IMR-90 (cell line): ENCODE data around the gene CYTH1. TPM values are rescaled to one million over a fixed set of nuclear protein-coding genes. Genes with fewer than 3 reads are reported as not detected.

Experiments
- ATAC-seq: fragments of 200-7000 bp; cut with Tn5 transposase; 2 replicates; pipeline ENCODE4 v1.9.1; 2020; ENCODE audit warnings: low read depth, mild to moderate bottlenecking, moderate library complexity
- BruUV-seq: library from RNA; stranded (reverse); fragments of 400-500 nt; replicated peaks from 2 replicates; lab custom pipeline; 2021; lab: Mats Ljungman, UMichigan
- CTCF ChIA-PET: fragments of 300-600 bp; formaldehyde crosslinking; extraction: SDS; loops from one replicate; lab custom pipeline; 2021; ENCODE audit warnings: antibody characterized with exemption; lab: Yijun Ruan, JAX
- POLR2A ChIA-PET: fragments of 300-600 bp; sonication (Branson Sonifier 250); formaldehyde crosslinking; loops from one replicate; lab custom pipeline; 2022; ENCODE audit warnings: antibody characterized with exemption; ENCODE audit not compliant: unreplicated experiment; lab: Charles Lee
- DNase-seq: peaks from one replicate; pipeline ENCODE4 v3.0.0; 2013
- H2AFZ ChIP-seq: replicated peaks from 2 replicates; pipeline ENCODE3; 2013; ENCODE audit warnings: low read length, mild to moderate bottlenecking; ENCODE audit not compliant: poor library complexity
- H2AK5ac ChIP-seq: 2 replicates; pipeline ENCODE4 v1.6.1; 2013; ENCODE audit warnings: low read depth, low read length, inconsistent platforms
- H2AK9ac ChIP-seq: replicated peaks from 2 replicates; pipeline ENCODE3; 2013; ENCODE audit warnings: mild to moderate bottlenecking, low read depth, low read length, moderate library complexity; ENCODE audit not compliant: poor library complexity
- H2BK120ac ChIP-seq: 2 replicates; pipeline ENCODE4 v1.6.1; 2013; ENCODE audit warnings: low read depth, low read length, inconsistent platforms
- H2BK15ac ChIP-seq: 3 replicates; pipeline ENCODE4 v1.6.1; 2013; ENCODE audit warnings: low read depth, low read length, inconsistent platforms
- H2BK20ac ChIP-seq: 2 replicates; pipeline ENCODE4 v1.6.1; 2013; ENCODE audit warnings: low read depth, mild to moderate bottlenecking, inconsistent platforms, low read length, moderate library complexity
- H2BK5ac ChIP-seq: 2 replicates; pipeline ENCODE4 v1.6.1; 2013; ENCODE audit warnings: mild to moderate bottlenecking, low read depth, low read length, inconsistent platforms; ENCODE audit not compliant: poor library complexity, severe bottlenecking
- H3K14ac ChIP-seq: replicated peaks from 2 replicates; pipeline ENCODE4 v1.6.1; 2013; ENCODE audit warnings: low read depth, low read length, inconsistent platforms
- H3K18ac ChIP-seq: 2 replicates; pipeline ENCODE4 v1.6.1; 2013; ENCODE audit warnings: low read depth, low read length, control low read depth
- H3K23ac ChIP-seq: 2 replicates; pipeline ENCODE4 v1.6.1; 2013; ENCODE audit warnings: low read depth, low read length, inconsistent platforms
- H3K27ac ChIP-seq: 2 replicates; pipeline ENCODE4 v1.5.1; 2013; ENCODE audit warnings: mild to moderate bottlenecking, control low read depth, low read length; ENCODE audit not compliant: insufficient read depth
- H3K27me3 ChIP-seq: 2 replicates; pipeline ENCODE4 v1.6.1; 2013; ENCODE audit warnings: low read length; ENCODE audit not compliant: control insufficient read depth, insufficient read depth
- H3K36me3 ChIP-seq: 2 replicates; pipeline ENCODE4 v1.6.1; 2013; ENCODE audit warnings: low read length, mixed read lengths; ENCODE audit not compliant: control insufficient read depth, insufficient read depth
- H3K4ac ChIP-seq: 2 replicates; pipeline ENCODE4 v1.6.1; 2013; ENCODE audit warnings: low read depth, low read length, inconsistent platforms
- H3K4me1 ChIP-seq: 2 replicates; pipeline ENCODE4 v1.6.1; 2013; ENCODE audit warnings: low read length, mixed read lengths; ENCODE audit not compliant: control insufficient read depth, insufficient read depth
- H3K4me2 ChIP-seq: 2 replicates; pipeline ENCODE4 v1.6.1; 2013; ENCODE audit warnings: low read depth, mild to moderate bottlenecking, control low read depth, low read length, moderate library complexity
- H3K4me3 ChIP-seq: 2 replicates; pipeline ENCODE4 v1.5.1; 2013; ENCODE audit warnings: low read depth, mild to moderate bottlenecking, control low read depth, low read length, moderate library complexity; ENCODE audit not compliant: insufficient read depth
- H3K56ac ChIP-seq: 2 replicates; pipeline ENCODE4 v1.6.1; 2013; ENCODE audit warnings: low read length, inconsistent platforms; ENCODE audit not compliant: insufficient read depth; ENCODE audit errors: extremely low read depth
- H3K79me1 ChIP-seq, 2 experiments: 2 replicates each; pipeline ENCODE4 v1.6.1; 2013; ENCODE audit warnings: low read length in 2 of 2, inconsistent platforms in 1 of 2, low read depth in 1 of 2
- H3K9ac ChIP-seq: 2 replicates; pipeline ENCODE4 v1.6.1; 2013; ENCODE audit warnings: low read depth, low read length, control low read depth
- H3K9me1 ChIP-seq: 2 replicates; pipeline ENCODE4 v1.6.1; 2013; ENCODE audit warnings: low read length, inconsistent platforms; ENCODE audit not compliant: insufficient read depth
- H3K9me3 ChIP-seq: 2 replicates; pipeline ENCODE4 v1.6.1; 2013; ENCODE audit warnings: low read length; ENCODE audit not compliant: control insufficient read depth, insufficient read depth
- H4K20me1 ChIP-seq: 2 replicates; pipeline ENCODE4 v1.6.1; 2013; ENCODE audit warnings: low read length, inconsistent platforms; ENCODE audit not compliant: insufficient read depth
- H4K5ac ChIP-seq: 2 replicates; pipeline ENCODE4 v1.6.1; 2013; ENCODE audit warnings: mild to moderate bottlenecking, low read depth, low read length, control low read depth
- H4K8ac ChIP-seq, 2 experiments: 2 replicates each; pipeline ENCODE4 v1.6.1; 2013; ENCODE audit warnings: low read depth in 2 of 2, low read length in 2 of 2, control low read depth in 1 of 2, inconsistent platforms in 1 of 2
- H4K91ac ChIP-seq: 2 replicates; pipeline ENCODE4 v1.6.1; 2013; ENCODE audit warnings: low read depth, low read length, inconsistent platforms; ENCODE audit not compliant: insufficient read depth
- BHLHE40 ChIP-seq: fragments of 150-350 bp; IDR thresholded peaks from 2 replicates; pipeline ENCODE4 v1.6.1; 2016; ENCODE audit warnings: mild to moderate bottlenecking, low read depth, low read length
- CEBPB ChIP-seq: IDR thresholded peaks from 2 replicates; pipeline ENCODE4 v1.6.1; 2012; ENCODE audit warnings: low read depth, low read length, improper control_type of control experiment
- CHD1 ChIP-seq: IDR thresholded peaks from 2 replicates; pipeline ENCODE4 v1.6.1; 2012; ENCODE audit warnings: low read depth, low read length, improper control_type of control experiment
- FOS ChIP-seq: fragments of 150-350 bp; IDR thresholded peaks from 2 replicates; pipeline ENCODE4 v1.6.1; 2016; ENCODE audit warnings: low read depth, low read length
- MAFK ChIP-seq: IDR thresholded peaks from 2 replicates; pipeline ENCODE4 v1.6.1; 2012; ENCODE audit warnings: low read depth, low read length, improper control_type of control experiment
- MAZ ChIP-seq: IDR thresholded peaks from 2 replicates; pipeline ENCODE4 v1.6.1; 2012; ENCODE audit warnings: low read depth, mild to moderate bottlenecking, low read length, improper control_type of control experiment, moderate library complexity, borderline replicate concordance
- MXI1 ChIP-seq: IDR thresholded peaks from 2 replicates; pipeline ENCODE4 v1.6.1; 2012; ENCODE audit warnings: low read depth, mild to moderate bottlenecking, low read length, moderate library complexity, borderline replicate concordance
- NFE2L2 ChIP-seq: fragments of 150-350 bp; IDR thresholded peaks from 2 replicates; pipeline ENCODE4 v1.6.1; 2016; ENCODE audit warnings: low read depth, mild to moderate bottlenecking, low read length
- POLR2A ChIP-seq: IDR thresholded peaks from 2 replicates; pipeline ENCODE4 v1.6.1; 2012; ENCODE audit warnings: mild to moderate bottlenecking, low read depth, low read length
- RAD21 ChIP-seq: IDR thresholded peaks from 2 replicates; pipeline ENCODE4 v1.6.1; 2012; ENCODE audit warnings: low read length, improper control_type of control experiment
- RCOR1 ChIP-seq: IDR thresholded peaks from 2 replicates; pipeline ENCODE4 v1.6.1; 2012; ENCODE audit warnings: mild to moderate bottlenecking, low read length, improper control_type of control experiment; ENCODE audit not compliant: insufficient replicate concordance
- RFX5 ChIP-seq: IDR thresholded peaks from 2 replicates; pipeline ENCODE4 v1.8.0; 2012; ENCODE audit warnings: low read depth, mild to moderate bottlenecking, low read length, moderate library complexity
- whole genome bisulfite sequencing, 2 experiments: methylation state at CpG; one replicate each; pipeline versions ENCODE4 v1.1.5 to v1.1.7; 2013; ENCODE audit warnings: missing lambda C conversion rate in 2 of 2; ENCODE audit not compliant: insufficient read length in 1 of 2; ENCODE audit errors: extremely low coverage in 2 of 2; 5-methylcytosine and 5-hydroxymethylcytosine counted together
- dilution Hi-C: fragments of 300-500 bp; cut with HindIII; formaldehyde crosslinking; loops from one replicate; pipeline ENCODE4 v1.14.3; 2018; ENCODE audit warnings: low sequenced_read_pairs; ENCODE audit not compliant: unreplicated experiment
- in situ Hi-C: fragments of 300-500 bp; cut with MboI; formaldehyde crosslinking; loops from 3 replicates; pipeline ENCODE4 v1.14.3; 2019; ENCODE audit warnings: low sequenced_read_pairs, inconsistent platforms, mixed read lengths
- intact Hi-C: fragments of 100-400 bp; cut with micrococcal nuclease; formaldehyde crosslinking; loops from 2 replicates; pipeline ENCODE4 v1.10.0; 2022
- polyA plus RNA-seq, 3 experiments: library from polyadenylated mRNA; depleted of rRNA; stranded (reverse); fragments of >200 nt; gene quantifications; 2 replicates each; pipeline ENCODE4 v1.2.3, GENCODE V29; 2012; ENCODE audit warnings: low replicate concordance in 1 of 3
- total RNA-seq: library from RNA; depleted of rRNA; stranded (reverse); fragments of >200 nt; gene quantifications from 2 replicates; pipeline ENCODE4 v1.2.3, GENCODE V29; 2012
- TF ChIP-seq, protein P1 (sequence below): fragments of 150-350 bp; IDR thresholded peaks from 2 replicates; pipeline ENCODE4 v1.6.1; 2017; ENCODE audit warnings: mild to moderate bottlenecking, antibody characterized with exemption, low read length, low read depth

Gene CYTH1
- total and polyA plus RNA-seq, 2 of the 4 experiments (the other 2 are of a cell fraction) = 7.9 to 12.4 TPM

DNA sequence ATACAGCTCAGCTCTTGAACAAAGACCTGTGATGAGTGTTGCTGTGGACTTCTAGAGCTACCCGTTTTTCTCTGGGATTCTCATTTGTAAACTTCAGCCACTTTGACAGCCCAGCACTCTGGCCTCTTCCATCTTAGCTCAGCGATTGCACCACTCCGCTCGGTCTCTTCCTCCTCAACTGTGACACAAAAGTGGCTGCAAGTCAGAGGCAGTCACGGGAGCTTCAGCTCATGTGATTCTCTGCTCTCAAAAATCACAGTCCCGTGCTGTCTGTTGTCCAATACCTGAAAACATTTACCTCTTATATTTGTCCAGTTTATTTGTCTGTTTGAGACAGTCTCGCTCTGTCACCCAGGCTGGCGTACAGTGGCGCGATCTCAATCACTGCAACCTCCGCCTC is 129.2 kb downstream of the CYTH1 start:
- dilution Hi-C loops (no loop called here), intact Hi-C loops (no loop called here), in situ Hi-C loops (no loop called here)
- H2AK5ac ChIP-seq = no peak overlapping the region
- no peak overlapping the region for H4K8ac ChIP-seq
- CTCF ChIA-PET = no interaction called here
- no peak overlapping the region for H2BK20ac ChIP-seq
- H3K18ac ChIP-seq = no peak overlapping the region
- BruUV-seq = no TSS peak
- peaks cover 7% of the 10 kb centered on the region for H3K9me3 ChIP-seq
- H2BK15ac ChIP-seq = no peak overlapping the region
- DNase-seq (no peak), ATAC-seq (no peak)
- H3K9ac ChIP-seq = no peak overlapping the region
- peaks cover 14% of the 10 kb centered on the region for H3K27me3 ChIP-seq
- no peak overlapping the region for H3K4me3 ChIP-seq
- H4K20me1 ChIP-seq = no peaks in the 10 kb centered on the region
- H3K27ac ChIP-seq = no peak overlapping the region
- H4K5ac ChIP-seq = no peak overlapping the region
- WGBS, 2 experiments = 71% methylated on average over 5 of the region's 11 CpGs; no CpG with 5 or more reads in 1 of the 2 experiments
- no peaks in the 10 kb centered on the region for H3K36me3 ChIP-seq
- no peak overlapping the region for H3K4ac ChIP-seq
- H3K79me1 ChIP-seq = no peaks in the 10 kb centered on the region
- no peak overlapping the region for H3K4me2 ChIP-seq
- TF ChIP-seq CEBPB = no peak
- no peak for TF ChIP-seq BHLHE40
- TF ChIP-seq MXI1 = no peak
- no peak for TF ChIP-seq MAZ
- TF ChIP-seq RFX5 = no peak
- TF ChIP-seq NFE2L2 = no peak
- TF ChIP-seq RCOR1 = no peak
- TF ChIP-seq, protein P1, sequence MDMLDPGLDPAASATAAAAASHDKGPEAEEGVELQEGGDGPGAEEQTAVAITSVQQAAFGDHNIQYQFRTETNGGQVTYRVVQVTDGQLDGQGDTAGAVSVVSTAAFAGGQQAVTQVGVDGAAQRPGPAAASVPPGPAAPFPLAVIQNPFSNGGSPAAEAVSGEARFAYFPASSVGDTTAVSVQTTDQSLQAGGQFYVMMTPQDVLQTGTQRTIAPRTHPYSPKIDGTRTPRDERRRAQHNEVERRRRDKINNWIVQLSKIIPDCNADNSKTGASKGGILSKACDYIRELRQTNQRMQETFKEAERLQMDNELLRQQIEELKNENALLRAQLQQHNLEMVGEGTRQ = no peak
- no peak for TF ChIP-seq MAFK
- TF ChIP-seq POLR2A = no peak
- TF ChIP-seq RAD21 = no peak
- no peak for TF ChIP-seq FOS
- no peak for TF ChIP-seq CHD1
- H3K56ac ChIP-seq = no peak overlapping the region
- no peak overlapping the region for H4K91ac ChIP-seq
- no peak overlapping the region for H2BK5ac ChIP-seq
- H3K14ac ChIP-seq = no peak overlapping the region
- H3K23ac ChIP-seq = no peak overlapping the region
- H2AFZ ChIP-seq = peak overlapping the region; percentile 51
- H2BK120ac ChIP-seq = no peak overlapping the region
- POLR2A ChIA-PET = no interaction called here
- no peaks in the 10 kb centered on the region for H3K9me1 ChIP-seq
- no peaks in the 10 kb centered on the region for H3K4me1 ChIP-seq
- no peak overlapping the region for H2AK9ac ChIP-seq
